Stomach smooth muscle (tissue), 2 donors: ENCODE measurements around the gene PUM1.

Experiments used
- H3K27ac ChIP-seq: one replicate; pipeline ENCODE4 v1.7.0; 2013; ENCODE audit warnings: mild to moderate bottlenecking, low read length, inconsistent platforms
- H3K27me3 ChIP-seq, 2 donors: one replicate each; pipeline ENCODE4 v1.7.0; 2013; ENCODE audit warnings: low read length in 2 of 2; ENCODE audit not compliant: insufficient read depth in 2 of 2, control insufficient read depth in 1 of 2
- H3K36me3 ChIP-seq, 2 donors: one replicate each; pipeline ENCODE4 v1.7.0; 2013; ENCODE audit warnings: low read length in 2 of 2; ENCODE audit not compliant: control insufficient read depth in 2 of 2, insufficient read depth in 2 of 2
- H3K4me1 ChIP-seq: one replicate; pipeline ENCODE4 v1.7.0; 2013; ENCODE audit warnings: low read length; ENCODE audit not compliant: control insufficient read depth, insufficient read depth
- H3K4me3 ChIP-seq, 2 donors: one replicate each; pipeline ENCODE4 v1.7.0; 2013; ENCODE audit warnings: low read length in 2 of 2
- H3K9ac ChIP-seq, 2 donors: one replicate each; pipeline ENCODE4 v1.7.0; 2013; ENCODE audit warnings: low read length in 2 of 2, mild to moderate bottlenecking in 1 of 2
- H3K9me3 ChIP-seq, 2 donors: one replicate each; pipeline ENCODE4 v1.7.0; 2013; ENCODE audit warnings: low read length in 2 of 2; ENCODE audit not compliant: control insufficient read depth in 2 of 2
- donor health status: healthy.
- donor health status: Pancreatic carcinoma.

PUM1 gene

GRCh38 chr1:30900486-30900885 is 165.0 kb downstream of the PUM1 start:
- peaks cover 0 to 3% of the 10 kb centered on the region in 2 donors for H3K36me3 ChIP-seq
- no peaks in the 10 kb centered on the region for H3K27me3 ChIP-seq
- no peak overlapping the region for H3K4me3 ChIP-seq
- H3K27ac ChIP-seq: peak overlapping the region; percentile 78
- H3K4me1 ChIP-seq: peaks cover 79% of the 10 kb centered on the region
- no peaks in the 10 kb centered on the region for H3K9me3 ChIP-seq
- H3K9ac ChIP-seq: no peak overlapping the region

DNA sequence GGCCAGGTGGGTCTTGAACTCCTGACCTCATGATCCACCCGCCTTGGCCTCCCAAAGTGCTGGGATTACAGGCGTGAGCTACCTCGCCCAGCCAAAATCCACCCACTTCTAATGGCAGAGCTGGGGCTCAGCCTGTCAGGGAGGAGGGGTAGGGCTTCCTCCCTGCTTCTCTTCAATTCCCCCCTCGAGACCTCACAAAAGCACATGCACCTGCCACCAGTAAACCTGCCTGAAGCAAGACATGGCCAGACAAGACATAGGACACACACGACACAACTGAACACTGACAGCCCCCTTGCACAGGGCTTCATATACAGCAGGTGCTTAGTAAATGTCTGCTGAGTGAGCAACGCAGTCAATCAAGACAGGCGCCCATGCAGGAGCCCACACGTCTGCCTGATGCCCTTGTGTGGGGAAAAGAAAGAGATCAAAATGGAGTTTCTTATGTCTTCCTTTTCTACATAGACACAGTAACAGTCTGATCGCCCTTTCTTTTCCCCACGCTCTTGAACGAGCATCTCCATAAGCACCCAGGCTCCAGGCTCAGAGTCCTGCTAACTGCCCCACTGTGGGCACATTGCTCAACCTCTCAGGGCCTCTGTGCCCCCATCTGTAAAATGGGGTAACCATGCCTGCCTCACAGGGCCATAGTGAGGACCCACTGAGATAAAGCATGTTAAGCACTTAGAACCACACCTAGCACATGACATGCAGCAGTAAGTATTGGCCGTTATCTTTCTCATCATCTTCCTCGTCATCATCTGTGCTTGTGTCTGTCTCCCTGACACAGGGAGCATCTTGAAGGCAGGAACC is 165.7 kb downstream of the PUM1 start:
- Histone ChIP-seq H3K27ac (peak overlapping the region; percentile 53), H3K9ac (no peak overlapping the region), H3K27me3 (no peaks in the 10 kb centered on the region), H3K9me3 (no peaks in the 10 kb centered on the region), H3K4me3 (no peak overlapping the region), H3K4me1 (peaks cover 81% of the 10 kb centered on the region), H3K36me3 (peaks cover 0 to 3% of the 10 kb centered on the region in 2 donors)

GRCh38 chr1:30898031-30898815 is 167.3 kb downstream of the PUM1 start:
- H3K4me1 ChIP-seq: peaks cover 83% of the 10 kb centered on the region
- peaks cover 2 to 3% of the 10 kb centered on the region in 2 donors for H3K36me3 ChIP-seq
- peak overlapping the region; percentile 77 for H3K27ac ChIP-seq
- no peaks in the 10 kb centered on the region for H3K27me3 ChIP-seq
- H3K4me3 ChIP-seq: no peak overlapping the region
- H3K9me3 ChIP-seq: no peaks in the 10 kb centered on the region
- H3K9ac ChIP-seq: peak overlapping the region; percentile 29 to 36

DNA sequence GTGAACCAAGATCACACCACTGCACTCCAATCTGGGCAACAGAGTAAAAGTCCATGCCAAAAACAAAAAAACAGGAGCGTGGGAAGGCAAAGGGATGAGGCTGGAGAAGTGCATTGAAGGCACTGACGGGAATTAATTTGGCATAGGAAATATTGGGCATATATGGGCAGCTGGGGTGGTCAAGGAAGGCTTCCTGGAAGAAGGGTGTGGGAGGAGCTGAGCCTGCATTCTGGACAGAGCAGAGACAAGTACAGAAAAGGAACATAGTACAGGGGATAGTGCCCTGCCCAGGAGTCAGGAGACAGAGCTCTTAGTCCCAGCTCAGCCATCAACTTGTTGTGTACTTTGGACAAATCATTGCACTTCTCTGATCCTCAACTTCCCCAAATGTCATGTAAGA is 168.6 kb downstream of the PUM1 start:
- Histone ChIP-seq H3K4me3 (no peak overlapping the region), H3K9ac (peak overlapping the region in 1 of 2 donors; percentile 36), H3K27me3 (no peaks in the 10 kb centered on the region), H3K27ac (peak overlapping the region; percentile 77), H3K36me3 (peaks cover 2 to 3% of the 10 kb centered on the region in 2 donors), H3K9me3 (no peaks in the 10 kb centered on the region), H3K4me1 (peaks cover 82% of the 10 kb centered on the region)

GRCh38 chr1:30895944-30896660 is 169.4 kb downstream of the PUM1 start:
- Histone ChIP-seq H3K27ac (peak overlapping the region; percentile 77), H3K4me3 (peak overlapping the region in 1 of 2 donors; percentile 44), H3K9ac (peak overlapping the region; percentile 41 to 42), H3K4me1 (peaks cover 81% of the 10 kb centered on the region), H3K36me3 (peaks cover 2 to 3% of the 10 kb centered on the region in 2 donors), H3K9me3 (no peaks in the 10 kb centered on the region), H3K27me3 (no peaks in the 10 kb centered on the region)

DNA sequence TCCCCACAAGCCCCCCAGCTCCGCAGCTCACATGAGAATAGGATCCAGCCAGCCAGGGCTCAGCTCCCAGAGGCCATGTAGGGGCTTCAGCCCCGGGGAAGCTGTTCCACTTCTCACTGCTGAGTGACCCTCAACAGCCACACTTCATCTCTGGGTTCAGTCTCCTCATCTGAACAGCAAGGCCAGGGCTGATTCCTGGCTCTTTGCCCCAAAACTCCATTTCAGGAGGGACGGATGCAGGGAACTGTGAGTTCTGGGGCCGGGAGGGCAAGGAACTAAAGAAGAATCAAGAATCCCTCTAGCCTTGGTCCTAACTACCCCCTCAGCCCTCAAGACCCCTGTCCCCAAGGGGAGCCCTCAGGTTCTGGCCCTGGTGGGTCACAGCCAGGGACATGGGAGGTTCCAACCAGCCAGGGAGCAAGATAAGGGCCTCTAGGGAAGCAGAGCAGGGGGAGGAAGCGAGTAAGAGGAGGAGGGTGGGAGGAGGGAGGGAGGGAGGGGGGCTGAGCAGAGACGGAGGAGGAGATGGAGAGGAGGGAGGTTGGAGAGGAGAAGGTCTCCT is 170.1 kb downstream of the PUM1 start:
- peak overlapping the region; percentile 57 to 64 for H3K9ac ChIP-seq
- H3K36me3 ChIP-seq: peaks cover 2 to 3% of the 10 kb centered on the region in 2 donors
- H3K9me3 ChIP-seq: no peaks in the 10 kb centered on the region
- no peaks in the 10 kb centered on the region for H3K27me3 ChIP-seq
- peaks cover 83% of the 10 kb centered on the region for H3K4me1 ChIP-seq
- peak overlapping the region in 1 of 2 donors; percentile 44 for H3K4me3 ChIP-seq
- peak overlapping the region; percentile 77 for H3K27ac ChIP-seq

GRCh38 chr1:30894508-30894973 is 171.0 kb downstream of the PUM1 start:
- Histone ChIP-seq H3K27ac (peak overlapping the region; percentile 77), H3K36me3 (peaks cover under 1 to 2% of the 10 kb centered on the region in 2 donors), H3K9me3 (no peaks in the 10 kb centered on the region), H3K9ac (no peak overlapping the region), H3K27me3 (no peaks in the 10 kb centered on the region), H3K4me1 (peaks cover 85% of the 10 kb centered on the region), H3K4me3 (no peak overlapping the region)

DNA sequence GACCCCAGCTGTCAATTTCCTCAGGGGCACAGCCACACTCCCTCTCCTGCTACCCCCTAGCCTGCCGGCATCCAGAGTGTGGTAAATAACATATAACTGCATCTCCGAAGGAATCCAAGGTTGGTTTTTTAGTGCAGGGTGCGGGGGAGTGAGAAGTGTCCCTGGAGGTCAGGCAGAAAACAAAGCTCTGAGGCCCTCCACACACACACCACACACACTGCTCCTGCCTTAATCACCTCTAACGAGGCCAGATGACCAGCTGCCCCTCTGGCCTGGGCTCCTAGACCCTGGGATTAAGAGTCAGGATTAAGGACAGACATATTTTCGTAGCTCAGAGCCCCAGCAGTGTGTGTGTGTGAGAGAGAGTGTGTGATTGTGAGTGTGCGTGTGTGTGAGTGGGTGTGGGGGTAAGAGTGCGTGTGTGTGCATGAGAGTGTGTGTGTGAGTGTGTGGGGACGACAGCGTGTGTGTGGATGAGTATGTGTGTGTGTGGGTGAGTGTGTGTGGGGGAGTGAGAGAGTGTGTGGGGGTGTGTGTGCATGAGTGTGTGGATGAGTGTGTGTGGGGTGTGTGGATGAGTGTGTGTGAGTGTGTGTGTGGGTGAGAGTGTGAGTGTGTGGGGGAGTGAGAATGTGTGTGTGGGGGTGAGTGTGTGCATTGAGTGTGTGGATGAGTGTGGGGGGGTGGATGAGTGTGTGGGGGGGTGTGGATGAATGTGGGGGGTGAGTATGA is 171.6 kb downstream of the PUM1 start:
- peak overlapping the region; percentile 21 to 30 for H3K9ac ChIP-seq
- no peaks in the 10 kb centered on the region for H3K27me3 ChIP-seq
- H3K9me3 ChIP-seq: no peaks in the 10 kb centered on the region
- H3K36me3 ChIP-seq: peaks cover 0 to 2% of the 10 kb centered on the region in 2 donors
- H3K4me1 ChIP-seq: peaks cover 87% of the 10 kb centered on the region
- no peak overlapping the region for H3K4me3 ChIP-seq
- H3K27ac ChIP-seq: peak overlapping the region; percentile 62

DNA sequence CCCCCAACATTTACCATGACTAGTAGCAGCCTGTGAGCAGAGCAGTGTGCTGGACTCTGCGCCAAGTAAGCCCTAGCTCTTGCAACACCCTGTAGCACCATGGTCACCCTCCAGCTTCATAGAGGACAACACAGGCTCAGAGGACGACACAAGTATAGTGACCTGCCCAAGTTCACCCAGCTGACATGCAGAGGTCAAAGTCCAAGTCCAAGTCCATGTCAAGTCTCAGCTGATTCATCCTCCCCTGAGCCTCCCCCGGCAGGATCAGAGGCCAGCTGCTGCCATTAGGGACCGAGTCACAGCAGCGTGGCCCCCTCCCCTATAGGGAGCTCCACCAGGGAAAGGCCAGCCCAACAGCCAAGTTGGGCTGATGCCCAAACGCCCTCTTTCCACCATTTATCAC is 172.8 kb downstream of the PUM1 start:
- H3K27me3 ChIP-seq: no peaks in the 10 kb centered on the region
- H3K4me3 ChIP-seq: no peak overlapping the region
- H3K27ac ChIP-seq: peak overlapping the region; percentile 73
- peaks cover 0 to 2% of the 10 kb centered on the region in 2 donors for H3K36me3 ChIP-seq
- H3K9ac ChIP-seq: no peak overlapping the region
- no peaks in the 10 kb centered on the region for H3K9me3 ChIP-seq
- peaks cover 91% of the 10 kb centered on the region for H3K4me1 ChIP-seq

GRCh38 chr1:30891227-30891552 is 174.3 kb downstream of the PUM1 start:
- Histone ChIP-seq H3K36me3 (peaks cover 0 to 5% of the 10 kb centered on the region in 2 donors), H3K27me3 (no peaks in the 10 kb centered on the region), H3K27ac (peak overlapping the region; percentile 73), H3K9ac (no peak overlapping the region), H3K4me1 (peaks cover 91% of the 10 kb centered on the region), H3K9me3 (no peaks in the 10 kb centered on the region), H3K4me3 (no peak overlapping the region)
